ENCODE measurements around the gene USP8.

- no peak for TF ChIP-seq CTCF (IDR thresholded peaks at IDR 0.05)
- TF ChIP-seq EZH2 (IDR thresholded peaks at IDR 0.05) = no peak
Observed at GRCh38 chr15:50542887-50543210, 118.6 kb downstream of the USP8 start.

Measured in neural progenitor cell (in vitro differentiated cells).